ENCODE data around the gene BNC2.
"Not testable (repeated sequence)": the region's sequence is repeated elsewhere in the genome, so short reads cannot be mapped to it uniquely, and the experiment has no call there.

GRCh38 chr9:16882440-16882839 is 12.0 kb upstream of the BNC2 start:
- TF ChIP-seq CTCF (IDR thresholded peaks at IDR 0.05; ENCODE audit: insufficient read depth, low read depth, low read length); EZH2 (IDR thresholded peaks at IDR 0.05; ENCODE audit: insufficient read depth, low read length): not testable (repeated sequence)

All from astrocyte (in vitro differentiated cells and primary cell).